Activated CD8-positive, alpha-beta T cell treated with anti-CD3 and anti-CD28 coated beads, Interleukin-2, amount 10 ng/mL, durations not matched to agents 7 days and 5 days (primary cell): ENCODE results near the gene ZFP91. TPM values are rescaled to one million over a fixed set of nuclear protein-coding genes. Genes with fewer than 3 reads are reported as not detected.

Experiments used
- ATAC-seq: fragments of 150-1000 bp; cut with Tn5 transposase; one replicate; pipeline ENCODE4 v1.10.0; 2021; ENCODE audit warnings: moderate library complexity
- CTCF ChIA-PET: fragments of 350-600 bp; sonication (Branson Sonifier 250); formaldehyde crosslinking; loops from one replicate; lab custom pipeline; 2021; ENCODE audit warnings: antibody characterized with exemption; lab: Charles Lee
- POLR2A ChIA-PET: fragments of 350-600 bp; sonication (Branson Sonifier 250); formaldehyde crosslinking; loops from one replicate; lab custom pipeline; 2021; ENCODE audit warnings: antibody characterized with exemption; lab: Charles Lee
- DNase-seq: peaks from one replicate; pipeline ENCODE4 v3.0.0-alpha.2; 2020
- H3K27ac Mint-ChIP-seq: one replicate; pipeline ENCODE4 v1.8.0; 2021; ENCODE audit warnings: mild to moderate bottlenecking, mixed read lengths
- H3K27me3 Mint-ChIP-seq: one replicate; pipeline ENCODE4 v1.8.0; 2021; ENCODE audit warnings: low read depth, mixed read lengths
- H3K36me3 Mint-ChIP-seq: one replicate; pipeline ENCODE4 v1.8.0; 2021; ENCODE audit warnings: low read depth, mixed read lengths
- H3K4me1 Mint-ChIP-seq: one replicate; pipeline ENCODE4 v1.8.0; 2021; ENCODE audit warnings: low read depth, mixed read lengths
- H3K4me3 Mint-ChIP-seq: one replicate; pipeline ENCODE4 v1.8.0; 2021; ENCODE audit warnings: mild to moderate bottlenecking, mixed read lengths
- H3K9me3 Mint-ChIP-seq: one replicate; pipeline ENCODE4 v1.8.0; 2022; ENCODE audit warnings: mixed read lengths; ENCODE audit not compliant: insufficient read depth
- total RNA-seq, 2 experiments: library from RNA; stranded (reverse); gene quantifications; one replicate each; pipeline ENCODE4 v1.2.3, GENCODE V29; 2021

ZFP91 gene
- total RNA-seq, 2 experiments from 2014 or later: 59.9 to 60.1 TPM

- DNase-seq: no peak
- Mint-ChIP-seq H3K4me1 (peaks cover 10% of the 10 kb centered on the region), H3K36me3 (peaks cover 72% of the 10 kb centered on the region), H3K4me3 (no peak overlapping the region), H3K27me3 (no peaks in the 10 kb centered on the region), H3K9me3 (no peaks in the 10 kb centered on the region), H3K27ac (no peak overlapping the region)
- POLR2A ChIA-PET: no interaction called here
- CTCF ChIA-PET: interaction anchor here (0.6 to 1.7 kb wide), 3 partner anchors 35 to 45 kb away, joined by 3 to 4 read pairs (median 4); no protein-coding TSS in a partner anchor
- no peak for ATAC-seq
These were observed 34.4 kb downstream of the ZFP91 start for GRCh38 chr11:58613228-58613627.

GRCh38 chr11:58615559-58615958, 36.7 kb downstream of the ZFP91 start:
- H3K27me3 Mint-ChIP-seq: no peaks in the 10 kb centered on the region
- POLR2A ChIA-PET: no interaction called here
- H3K4me3 Mint-ChIP-seq: no peak overlapping the region
- no peaks in the 10 kb centered on the region for H3K9me3 Mint-ChIP-seq
- DNase-seq (no peak), ATAC-seq (no peak)
- CTCF ChIA-PET: no interaction called here
- H3K4me1 Mint-ChIP-seq: peaks cover 8% of the 10 kb centered on the region
- H3K27ac Mint-ChIP-seq: no peak overlapping the region
- H3K36me3 Mint-ChIP-seq: peaks cover 80% of the 10 kb centered on the region

- ATAC-seq (no peak), DNase-seq (no peak)
- H3K9me3 Mint-ChIP-seq: no peaks in the 10 kb centered on the region
- CTCF ChIA-PET: interaction anchor here (1.9 kb wide), 1 partner anchor 36 kb away, joined by 4 read pairs; no protein-coding TSS in a partner anchor
- H3K27ac Mint-ChIP-seq: peak overlapping the region; percentile 12
- POLR2A ChIA-PET: no interaction called here
- H3K4me1 Mint-ChIP-seq: peaks cover 6% of the 10 kb centered on the region
- no peak overlapping the region for H3K4me3 Mint-ChIP-seq
- no peaks in the 10 kb centered on the region for H3K27me3 Mint-ChIP-seq
- peaks cover 72% of the 10 kb centered on the region for H3K36me3 Mint-ChIP-seq
These were observed 37.7 kb downstream of the ZFP91 start for GRCh38 chr11:58616594-58616993.

GRCh38 chr11:58617976-58618557, 39.2 kb downstream of the ZFP91 start:
- ChIA-PET POLR2A (no interaction called here), CTCF (interaction anchor here (0.7 to 2.3 kb wide), 9 partner anchors 11 to 170 kb away, joined by 3 to 19 read pairs (median 4); no protein-coding TSS in a partner anchor)
- ATAC-seq: no peak
- DNase-seq: no peak
- Mint-ChIP-seq H3K27ac (peak overlapping the region; percentile 37), H3K36me3 (peaks cover 72% of the 10 kb centered on the region), H3K9me3 (no peaks in the 10 kb centered on the region), H3K4me1 (peaks cover 6% of the 10 kb centered on the region), H3K4me3 (no peak overlapping the region), H3K27me3 (no peaks in the 10 kb centered on the region)

- Mint-ChIP-seq H3K27me3 (no peaks in the 10 kb centered on the region), H3K4me3 (no peak overlapping the region), H3K27ac (peak overlapping the region; percentile 13), H3K4me1 (peaks cover 6% of the 10 kb centered on the region), H3K9me3 (no peaks in the 10 kb centered on the region), H3K36me3 (peaks cover 67% of the 10 kb centered on the region)
- no peak for ATAC-seq
- DNase-seq: no peak
- ChIA-PET CTCF (interaction anchor here (1.0 to 1.6 kb wide), 4 partner anchors 8 to 18 kb away, joined by 3 to 13 read pairs (median 4); no protein-coding TSS in a partner anchor), POLR2A (no interaction called here)
These were observed 42.9 kb downstream of the ZFP91 start for GRCh38 chr11:58621586-58622262.

GRCh38 chr11:58622344-58622743, 43.5 kb downstream of the ZFP91 start, which contains the start of gene CNTF:
TSS of gene CNTF (plus strand) at chr11:58622665. CDS start at chr11:58622753, 88 bp downstream.
- CTCF ChIA-PET: interaction anchor here (0.6 to 1.6 kb wide), 4 partner anchors 7 to 54 kb away, joined by 3 to 13 read pairs (median 4); no protein-coding TSS in a partner anchor
- DNase-seq (no peak), ATAC-seq (no peak)
- Mint-ChIP-seq H3K27me3 (no peaks in the 10 kb centered on the region), H3K9me3 (no peaks in the 10 kb centered on the region), H3K4me1 (peaks cover 6% of the 10 kb centered on the region), H3K36me3 (peaks cover 64% of the 10 kb centered on the region), H3K4me3 (no peak within 1 kb of the TSS), H3K27ac (peak within 1 kb of the TSS; percentile 13)
- POLR2A ChIA-PET: no interaction called here

- no peak overlapping the region for H3K4me3 Mint-ChIP-seq
- CTCF ChIA-PET: no interaction called here
These were observed 46.2 kb downstream of the ZFP91 start for GRCh38 chr11:58625086-58625485.

GRCh38 chr11:58625826-58626460, 47.1 kb downstream of the ZFP91 start:
- H3K27ac Mint-ChIP-seq: no peak overlapping the region
- peaks cover 2% of the 10 kb centered on the region for H3K4me1 Mint-ChIP-seq
- ChIA-PET POLR2A (no interaction called here), CTCF (interaction anchor here (1.4 kb wide), 1 partner anchor 26 kb away, joined by 4 read pairs; no protein-coding TSS in a partner anchor)
- H3K27me3 Mint-ChIP-seq: no peaks in the 10 kb centered on the region
- H3K36me3 Mint-ChIP-seq: peaks cover 40% of the 10 kb centered on the region
- H3K4me3 Mint-ChIP-seq: no peak overlapping the region
- no peak for DNase-seq
- H3K9me3 Mint-ChIP-seq: no peaks in the 10 kb centered on the region
- ATAC-seq: no peak

More at GRCh38 chr11:58625086-58625485, 46.2 kb downstream of the ZFP91 start:
- Mint-ChIP-seq H3K9me3 (no peaks in the 10 kb centered on the region), H3K27me3 (no peaks in the 10 kb centered on the region), H3K36me3 (peaks cover 43% of the 10 kb centered on the region), H3K4me1 (peaks cover 6% of the 10 kb centered on the region), H3K27ac (no peak overlapping the region)
- ATAC-seq: no peak
- no peak for DNase-seq
- POLR2A ChIA-PET: interaction anchor here (0.5 kb wide), 1 partner anchor 976 kb away, joined by 3 read pairs; no protein-coding TSS in a partner anchor

GRCh38 chr11:58626934-58627483, 48.1 kb downstream of the ZFP91 start:
- H3K9me3 Mint-ChIP-seq: no peaks in the 10 kb centered on the region
- peak overlapping the region; percentile 17 for H3K27ac Mint-ChIP-seq
- POLR2A ChIA-PET: interaction anchor here (1.3 kb wide), 1 partner anchor 28 kb away, joined by 4 read pairs; no protein-coding TSS in a partner anchor

GRCh38 chr11:58628446-58628845, 49.6 kb downstream of the ZFP91 start:
- POLR2A ChIA-PET: interaction anchor here (1.3 kb wide), 1 partner anchor 29 kb away, joined by 4 read pairs; no protein-coding TSS in a partner anchor
- Mint-ChIP-seq H3K4me3 (no peak overlapping the region), H3K27ac (no peak overlapping the region)

More at GRCh38 chr11:58626934-58627483, 48.1 kb downstream of the ZFP91 start:
- Mint-ChIP-seq H3K36me3 (peaks cover 37% of the 10 kb centered on the region), H3K4me1 (no peaks in the 10 kb centered on the region), H3K4me3 (no peak overlapping the region), H3K27me3 (no peaks in the 10 kb centered on the region)
- ATAC-seq (no peak), DNase-seq (no peak)
- CTCF ChIA-PET: interaction anchor here (1.4 to 3.7 kb wide), 2 partner anchors 28 to 50 kb away, joined by 4 to 35 read pairs; partner anchors contain the start of gene LPXN

GRCh38 chr11:58629857-58630256, 51.0 kb downstream of the ZFP91 start:
- ChIA-PET CTCF (interaction anchor here (0.6 to 3.7 kb wide), 28 partner anchors 8 to 920 kb away, joined by 3 to 53 read pairs (median 5); partner anchors contain the start of gene LPXN), POLR2A (interaction anchor here (0.7 to 1.0 kb wide), 3 partner anchors 52 to 62 kb away, joined by 3 to 4 read pairs (median 4); partner anchors contain the start of gene LPXN)
- Mint-ChIP-seq H3K4me3 (no peak overlapping the region), H3K27me3 (no peaks in the 10 kb centered on the region), H3K4me1 (no peaks in the 10 kb centered on the region), H3K27ac (no peak overlapping the region), H3K9me3 (no peaks in the 10 kb centered on the region), H3K36me3 (peaks cover 15% of the 10 kb centered on the region)
- ATAC-seq (peak; percentile 55), DNase-seq (peak; percentile 27)

More at GRCh38 chr11:58628446-58628845, 49.6 kb downstream of the ZFP91 start:
- Mint-ChIP-seq H3K4me1 (no peaks in the 10 kb centered on the region), H3K9me3 (no peaks in the 10 kb centered on the region), H3K27me3 (no peaks in the 10 kb centered on the region), H3K36me3 (peaks cover 25% of the 10 kb centered on the region)
- DNase-seq: no peak
- CTCF ChIA-PET: interaction anchor here (1.2 to 3.7 kb wide), 12 partner anchors 9 to 919 kb away, joined by 3 to 53 read pairs (median 8); partner anchors contain the start of gene LPXN
- no peak for ATAC-seq
